Hepatocyte (in vitro differentiated cells): ENCODE data around the gene TENM4. TPM values are rescaled to one million over a fixed set of nuclear protein-coding genes. Genes with fewer than 3 reads are reported as not detected.
A peak's percentile ranks its signal among the peaks of the same experiment; 100 is the strongest.

ENCODE experiments used
- DNase-seq: peaks from one replicate; pipeline ENCODE4 v3.0.0-alpha.2; 2016; ENCODE audit warnings: low spot score
- H2AFZ ChIP-seq: fragments of 200-600 bp; sonication (generic); 2 replicates; pipeline ENCODE4 v1.6.0; 2016; ENCODE audit warnings: antibody characterized with exemption, mild to moderate bottlenecking
- H3K27ac ChIP-seq: fragments of 200-600 bp; sonication (generic); 2 replicates; pipeline ENCODE4 v1.5.1; 2016; ENCODE audit warnings: mild to moderate bottlenecking
- H3K27me3 ChIP-seq: fragments of 200-600 bp; sonication (generic); 2 replicates; pipeline ENCODE4 v1.6.1; 2016
- H3K36me3 ChIP-seq: fragments of 200-600 bp; sonication (generic); replicated peaks from 2 replicates; pipeline ENCODE4 v1.5.1; 2016; ENCODE audit warnings: low read depth; ENCODE audit not compliant: insufficient read depth
- H3K4me1 ChIP-seq: fragments of 200-600 bp; sonication (generic); 2 replicates; pipeline ENCODE4 v1.5.1; 2016; ENCODE audit warnings: mild to moderate bottlenecking, moderate library complexity; ENCODE audit not compliant: insufficient read depth
- H3K4me2 ChIP-seq: fragments of 200-600 bp; sonication (generic); 2 replicates; pipeline ENCODE4 v1.6.0; 2016
- H3K4me3 ChIP-seq: fragments of 200-600 bp; sonication (generic); 2 replicates; pipeline ENCODE4 v1.5.1; 2016; ENCODE audit warnings: mild to moderate bottlenecking
- H3K79me2 ChIP-seq: fragments of 200-600 bp; sonication (generic); 2 replicates; pipeline ENCODE4 v1.6.0; 2017; ENCODE audit warnings: mild to moderate bottlenecking
- H3K9me2 ChIP-seq: fragments of 200-600 bp; sonication (generic); replicated peaks from 2 replicates; pipeline ENCODE4 v1.6.0; 2017; ENCODE audit warnings: mild to moderate bottlenecking; ENCODE audit not compliant: insufficient read depth
- H3K9me3 ChIP-seq: fragments of 200-600 bp; sonication (generic); 2 replicates; pipeline ENCODE4 v1.5.1; 2016; ENCODE audit warnings: low read depth, mild to moderate bottlenecking
- H4K20me1 ChIP-seq: fragments of 200-600 bp; sonication (generic); 2 replicates; pipeline ENCODE4 v1.6.0; 2016; ENCODE audit warnings: mild to moderate bottlenecking; ENCODE audit not compliant: insufficient read depth, poor library complexity, severe bottlenecking
- EZH2 ChIP-seq: fragments of 200-600 bp; sonication (generic); IDR thresholded peaks from 2 replicates; pipeline ENCODE4 v1.6.1; 2016; ENCODE audit warnings: antibody characterized with exemption, mild to moderate bottlenecking, borderline replicate concordance
- EZH2phosphoT487 ChIP-seq: fragments of 200-600 bp; sonication (generic); IDR thresholded peaks from one replicate; pipeline ENCODE4 v1.6.1; 2018; ENCODE audit warnings: antibody characterized with exemption, mild to moderate bottlenecking, low read depth, moderate library complexity; ENCODE audit not compliant: unreplicated experiment, severe bottlenecking
- WGBS: methylation state at CpG from one replicate; pipeline ENCODE4 v1.1.6; 2016; ENCODE audit warnings: low lambda C conversion rate; ENCODE audit errors: missing lambda C conversion rate; 5-methylcytosine and 5-hydroxymethylcytosine counted together
- polyA plus RNA-seq: library from polyadenylated mRNA; unstranded; fragments of >200 nt; fragmentation: Nextera tagmentation; extraction: Ambion mirVana; gene quantifications from 2 replicates; pipeline ENCODE4 v1.2.1, GENCODE V29; 2016
- total RNA-seq: library from RNA; depleted of rRNA; stranded (reverse); fragments of >200 nt; gene quantifications from 2 replicates; pipeline ENCODE4 v1.2.3, GENCODE V29; 2014
- TF ChIP-seq, protein P1 (sequence below): fragments of 200-600 bp; sonication (generic); IDR thresholded peaks from 2 replicates; pipeline ENCODE4 v1.5.1; 2016; ENCODE audit warnings: antibody characterized with exemption, mild to moderate bottlenecking; ENCODE audit not compliant: poor library complexity

TENM4 gene
- total and polyA plus RNA-seq, 2 experiments from 2014 or later, result 18.4 to 18.7 TPM

DNA sequence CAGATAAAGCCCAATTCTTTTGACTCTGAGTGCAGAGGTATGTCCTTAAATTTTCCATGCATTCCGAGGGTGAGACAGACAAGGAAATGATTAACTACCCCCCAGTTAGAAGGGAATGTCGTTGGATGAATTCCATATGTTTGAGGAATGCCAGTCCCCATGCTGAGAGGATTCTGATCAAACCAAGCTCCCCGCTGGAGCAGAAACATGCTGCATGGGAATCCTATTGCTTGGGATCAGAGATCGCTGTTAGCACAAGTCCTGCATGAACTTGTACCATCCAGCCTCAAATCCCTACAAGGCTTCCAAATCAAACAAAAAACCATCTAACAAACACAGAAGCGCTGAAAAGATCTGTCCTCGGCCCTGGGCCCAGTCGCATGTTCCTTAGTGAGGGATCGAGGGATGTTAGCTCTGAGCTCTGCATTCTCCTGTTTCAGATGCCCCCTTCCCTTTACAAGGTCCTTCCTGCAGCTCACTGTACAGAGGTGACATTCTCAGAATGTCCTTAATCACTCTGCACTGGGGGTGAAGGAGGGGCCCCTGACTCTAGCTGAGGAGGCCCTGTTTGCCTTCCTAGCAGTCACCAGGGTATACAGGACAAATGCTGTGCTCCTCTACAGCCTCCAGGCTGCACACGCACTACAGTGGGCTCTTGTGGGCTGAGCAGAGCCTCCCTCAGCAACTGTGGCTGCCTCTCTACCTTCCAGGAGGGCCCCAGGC is 353.4 kb downstream of the TENM4 start:
- H3K4me2 ChIP-seq, result peak overlapping the region; percentile 60
- WGBS, result 17% methylated on average over 9 of the region's 9 CpGs
- peak; percentile 30 for DNase-seq

DNA sequence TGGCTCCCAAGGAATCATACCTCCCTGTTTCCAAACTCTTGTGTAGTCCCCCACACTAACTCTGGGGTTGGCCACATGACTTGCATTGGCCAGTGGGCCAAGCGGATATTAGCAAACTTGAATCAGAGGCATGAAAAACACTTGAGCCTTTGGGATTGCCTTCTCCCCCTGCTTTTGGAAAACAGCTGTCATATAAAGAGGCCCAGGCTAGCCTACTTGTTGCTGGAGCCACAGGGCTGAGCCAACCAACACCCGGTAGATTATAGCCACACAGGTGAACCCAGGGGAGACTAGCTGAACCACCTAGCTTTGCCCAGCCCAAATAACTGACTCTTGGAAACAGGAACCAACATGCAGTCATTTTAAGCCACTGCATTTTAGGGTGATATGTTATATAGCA is 354.8 kb downstream of the TENM4 start:
- TF ChIP-seq, protein P1, sequence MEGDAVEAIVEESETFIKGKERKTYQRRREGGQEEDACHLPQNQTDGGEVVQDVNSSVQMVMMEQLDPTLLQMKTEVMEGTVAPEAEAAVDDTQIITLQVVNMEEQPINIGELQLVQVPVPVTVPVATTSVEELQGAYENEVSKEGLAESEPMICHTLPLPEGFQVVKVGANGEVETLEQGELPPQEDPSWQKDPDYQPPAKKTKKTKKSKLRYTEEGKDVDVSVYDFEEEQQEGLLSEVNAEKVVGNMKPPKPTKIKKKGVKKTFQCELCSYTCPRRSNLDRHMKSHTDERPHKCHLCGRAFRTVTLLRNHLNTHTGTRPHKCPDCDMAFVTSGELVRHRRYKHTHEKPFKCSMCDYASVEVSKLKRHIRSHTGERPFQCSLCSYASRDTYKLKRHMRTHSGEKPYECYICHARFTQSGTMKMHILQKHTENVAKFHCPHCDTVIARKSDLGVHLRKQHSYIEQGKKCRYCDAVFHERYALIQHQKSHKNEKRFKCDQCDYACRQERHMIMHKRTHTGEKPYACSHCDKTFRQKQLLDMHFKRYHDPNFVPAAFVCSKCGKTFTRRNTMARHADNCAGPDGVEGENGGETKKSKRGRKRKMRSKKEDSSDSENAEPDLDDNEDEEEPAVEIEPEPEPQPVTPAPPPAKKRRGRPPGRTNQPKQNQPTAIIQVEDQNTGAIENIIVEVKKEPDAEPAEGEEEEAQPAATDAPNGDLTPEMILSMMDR, result no peak
- TF ChIP-seq EZH2 (no peak), EZH2phosphoT487 (no peak)
- peaks cover 35% of the 10 kb centered on the region for H3K4me1 ChIP-seq
- no peak overlapping the region for H3K4me3 ChIP-seq
- no peaks in the 10 kb centered on the region for H3K9me2 ChIP-seq
- no peaks in the 10 kb centered on the region for H4K20me1 ChIP-seq
- H3K27me3 ChIP-seq, result no peaks in the 10 kb centered on the region
- no peaks in the 10 kb centered on the region for H3K79me2 ChIP-seq
- no peaks in the 10 kb centered on the region for H3K36me3 ChIP-seq
- H3K4me2 ChIP-seq, result no peak overlapping the region
- no peaks in the 10 kb centered on the region for H3K9me3 ChIP-seq
- 89% methylated on average over 2 of the region's 2 CpGs for WGBS
- H3K27ac ChIP-seq, result no peak overlapping the region
- no peak for DNase-seq
- no peak overlapping the region for H2AFZ ChIP-seq

More for the DNA sequence above, 353.4 kb downstream of the TENM4 start:
- Histone ChIP-seq H3K79me2 (no peaks in the 10 kb centered on the region), H2AFZ (peak overlapping the region; percentile 12), H3K4me1 (peaks cover 35% of the 10 kb centered on the region), H3K27ac (peak overlapping the region; percentile 64), H3K9me2 (no peaks in the 10 kb centered on the region), H3K4me3 (no peak overlapping the region), H3K27me3 (no peaks in the 10 kb centered on the region), H3K36me3 (no peaks in the 10 kb centered on the region), H4K20me1 (no peaks in the 10 kb centered on the region), H3K9me3 (no peaks in the 10 kb centered on the region)
- TF ChIP-seq EZH2, result no peak
- no peak for TF ChIP-seq EZH2phosphoT487
- TF ChIP-seq, protein P1, result no peak

DNA sequence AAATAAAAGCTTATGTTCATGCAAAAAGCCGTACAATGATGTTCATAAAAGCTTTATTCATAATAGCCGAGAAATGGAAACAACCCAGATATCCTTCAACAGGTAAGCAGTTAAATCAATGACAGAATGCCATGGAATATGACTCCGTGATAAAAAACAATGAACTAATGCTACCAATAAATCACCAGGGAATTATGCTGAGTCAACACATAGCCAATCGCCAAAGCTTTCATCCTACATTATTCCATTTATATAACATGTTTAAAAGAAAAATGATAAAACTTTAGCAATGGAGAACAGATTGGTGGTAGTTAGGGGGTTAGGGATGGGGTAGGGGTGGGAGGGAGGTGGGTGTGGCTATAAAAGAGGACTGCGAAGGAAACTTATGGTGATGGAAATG is 356.4 kb downstream of the TENM4 start:
- H3K4me3 ChIP-seq, result no peak overlapping the region
- H3K79me2 ChIP-seq, result no peaks in the 10 kb centered on the region
- H3K4me2 ChIP-seq, result no peak overlapping the region
- H3K4me1 ChIP-seq, result peaks cover 32% of the 10 kb centered on the region
- WGBS, result 83% methylated on average over 5 of the region's 5 CpGs
- H3K27ac ChIP-seq, result no peak overlapping the region
- H3K9me3 ChIP-seq, result no peaks in the 10 kb centered on the region
- H4K20me1 ChIP-seq, result no peaks in the 10 kb centered on the region
- TF ChIP-seq EZH2phosphoT487, result no peak
- TF ChIP-seq, protein P1, result no peak
- no peak for TF ChIP-seq EZH2
- H3K9me2 ChIP-seq, result no peaks in the 10 kb centered on the region
- H3K27me3 ChIP-seq, result no peaks in the 10 kb centered on the region
- H3K36me3 ChIP-seq, result no peaks in the 10 kb centered on the region
- no peak overlapping the region for H2AFZ ChIP-seq
- no peak for DNase-seq
